HepG2 (cell line): ENCODE results near the gene GGACT. TPM values are rescaled to one million over a fixed set of nuclear protein-coding genes. Genes with fewer than 3 reads are reported as not detected.

Source experiments
- ATAC-seq: fragments of 200-7000 bp; cut with Tn5 transposase; 3 replicates; pipeline ENCODE4 v1.9.1; 2020; ENCODE audit warnings: mild to moderate bottlenecking, moderate library complexity
- BruUV-seq: library from RNA; stranded (reverse); fragments of 400-500 nt; replicated peaks from 2 replicates; lab custom pipeline; 2021; lab: Mats Ljungman, UMichigan
- CTCF ChIA-PET: fragments of 300-600 bp; formaldehyde crosslinking; extraction: SDS; loops from one replicate; lab custom pipeline; 2021; ENCODE audit warnings: low total read pairs, inconsistent platforms, low intra/inter-chr PET ratio; lab: Yijun Ruan, JAX
- POLR2A ChIA-PET: fragments of 350-600 bp; sonication (Branson Sonifier 250); formaldehyde crosslinking; loops from one replicate; lab custom pipeline; 2020; ENCODE audit warnings: antibody characterized with exemption, inconsistent platforms; lab: Yijun Ruan, JAX
- DNase-seq: peaks from one replicate; pipeline ENCODE4 v3.0.0-alpha.2; 2015; ENCODE audit warnings: low spot score
- FAIRE-seq: peaks from 3 replicates; lab custom pipeline; 2011; peaks lifted over from hg19 to GRCh38; lab: Jason Lieb, UNC
- H2AFZ ChIP-seq: one replicate; pipeline ENCODE4 v1.6.1; 2011; ENCODE audit warnings: low read length, inconsistent platforms
- H3K27ac ChIP-seq: fragments of 300-600 bp; 3 replicates; pipeline ENCODE4 v1.8.0; 2011; ENCODE audit warnings: mixed run types, mild to moderate bottlenecking, mixed read lengths, low read length, inconsistent platforms; ENCODE audit not compliant: insufficient read depth; ENCODE audit errors: extremely low read length
- H3K27me3 ChIP-seq, 2 experiments: fragments of 200-600 bp in 1 of 2; 2 replicates in 1 of 2; 3 replicates in 1 of 2; pipeline versions ENCODE4 v1.6.0 to v1.8.0; 2011; ENCODE audit warnings: low read length in 2 of 2, mild to moderate bottlenecking in 2 of 2, moderate library complexity in 2 of 2, inconsistent platforms in 1 of 2; ENCODE audit not compliant: insufficient read depth in 2 of 2, control insufficient read depth in 1 of 2
- H3K36me3 ChIP-seq, 2 experiments: fragments of 200-600 bp in 1 of 2; replicated peaks in 1 of 2; 2 replicates in 1 of 2; 3 replicates in 1 of 2; pipeline versions ENCODE4 v1.5.1 to v1.8.0; 2011; ENCODE audit warnings: low read length in 2 of 2, inconsistent platforms in 1 of 2; ENCODE audit not compliant: insufficient read depth in 2 of 2, control insufficient read depth in 1 of 2
- H3K4me1 ChIP-seq: 2 replicates; pipeline ENCODE4 v1.5.1; 2012; ENCODE audit warnings: low read length, inconsistent platforms; ENCODE audit not compliant: insufficient read depth
- H3K4me2 ChIP-seq: 2 replicates; pipeline ENCODE4 v1.6.0; 2011; ENCODE audit warnings: low read depth, low read length, inconsistent platforms
- H3K4me3 ChIP-seq, 3 experiments: fragments of 200-600 bp in 1 of 3; sonication (generic), shearing (Covaris generic) in 1 of 3; replicated peaks in 1 of 3; 2 replicates each; pipeline ENCODE4 v1.5.1; 2011 to 2016; ENCODE audit warnings: low read length in 3 of 3, inconsistent platforms in 2 of 3, low read depth in 2 of 3, mild to moderate bottlenecking in 2 of 3, control low read depth in 1 of 3, mixed read lengths in 1 of 3; ENCODE audit not compliant: insufficient read depth in 1 of 3
- H3K79me2 ChIP-seq: one replicate; pipeline ENCODE4 v1.6.1; 2011; ENCODE audit warnings: low read length, inconsistent platforms; ENCODE audit not compliant: insufficient read depth
- H3K9ac ChIP-seq: 2 replicates; pipeline ENCODE4 v1.6.0; 2011; ENCODE audit warnings: mild to moderate bottlenecking, low read depth, low read length, inconsistent platforms; ENCODE audit not compliant: insufficient read depth
- H3K9me3 ChIP-seq: 2 replicates; pipeline ENCODE4 v1.5.1; 2012; ENCODE audit warnings: mild to moderate bottlenecking, low read length
- H4K20me1 ChIP-seq: 2 replicates; pipeline ENCODE4 v1.6.0; 2011; ENCODE audit warnings: inconsistent platforms, mild to moderate bottlenecking, low read length, moderate library complexity; ENCODE audit not compliant: insufficient read depth
- ATRX ChIP-seq: sonication (generic); formaldehyde crosslinking; IDR thresholded peaks from 2 replicates; pipeline ENCODE4 v1.4.0; 2020; ENCODE audit warnings: missing genetic modification reagents, borderline replicate concordance
- CHD4 ChIP-seq: fragments of 200-600 bp; sonication (generic); IDR thresholded peaks from 2 replicates; pipeline ENCODE4 v1.7.0; 2017; ENCODE audit warnings: mild to moderate bottlenecking, low read length, borderline replicate concordance
- FOSL1 ChIP-seq: sonication (generic); formaldehyde crosslinking; IDR thresholded peaks from 2 replicates; pipeline ENCODE4 v1.9.0; 2021; ENCODE audit warnings: missing genetic modification reagents, borderline replicate concordance
- GTF3A ChIP-seq: sonication (generic); formaldehyde crosslinking; conservative IDR thresholded peaks from 2 replicates; pipeline ENCODE4 v1.4.0; 2020; ENCODE audit warnings: mild to moderate bottlenecking, missing genetic modification reagents
- HCFC1 ChIP-seq: fragments of 150-350 bp; IDR thresholded peaks from 2 replicates; pipeline ENCODE4 v1.6.1; 2014; ENCODE audit warnings: low read depth, low read length
- HOXA9 ChIP-seq: sonication (generic); formaldehyde crosslinking; IDR thresholded peaks from 2 replicates; pipeline ENCODE4 v1.8.1; 2022; ENCODE audit warnings: missing genetic modification reagents, mild to moderate bottlenecking, moderate library complexity, borderline replicate concordance
- MED1 ChIP-seq: sonication (generic); formaldehyde crosslinking; IDR thresholded peaks from 2 replicates; pipeline ENCODE4 v1.4.0; 2020; ENCODE audit warnings: missing genetic modification reagents
- MEF2D ChIP-seq: sonication (generic); formaldehyde crosslinking; IDR thresholded peaks from 2 replicates; pipeline ENCODE4 v1.5.1; 2020; ENCODE audit warnings: mild to moderate bottlenecking, missing genetic modification reagents
- NFE2L2 ChIP-seq: fragments of 150-350 bp; IDR thresholded peaks from 2 replicates; pipeline ENCODE4 v1.6.1; 2014; ENCODE audit warnings: low read length
- PHF21A ChIP-seq: sonication (generic); formaldehyde crosslinking; IDR thresholded peaks from 2 replicates; pipeline ENCODE4 v1.5.0; 2020; ENCODE audit warnings: mild to moderate bottlenecking, missing genetic modification reagents
- RXRA ChIP-seq: sonication (generic); formaldehyde crosslinking; IDR thresholded peaks from 2 replicates; pipeline ENCODE4 v1.5.1; 2020; ENCODE audit warnings: missing genetic modification reagents
- SUZ12 ChIP-seq: fragments of 150-350 bp; IDR thresholded peaks from 2 replicates; pipeline ENCODE4 v1.6.1; 2014; ENCODE audit warnings: low read depth, low read length
- THAP11 ChIP-seq: IDR thresholded peaks from 2 replicates; pipeline ENCODE4 v1.6.1; 2016; ENCODE audit warnings: missing biosample characterization, missing genetic modification reagents
- ZBTB38 ChIP-seq: sonication (generic); formaldehyde crosslinking; IDR thresholded peaks from 2 replicates; pipeline ENCODE4 v1.5.1; 2020; ENCODE audit warnings: mild to moderate bottlenecking, missing genetic modification reagents
- ZNF33A ChIP-seq: sonication (generic); formaldehyde crosslinking; IDR thresholded peaks from 2 replicates; pipeline ENCODE4 v1.5.1; 2020; ENCODE audit warnings: missing genetic modification reagents, mild to moderate bottlenecking, moderate library complexity, borderline replicate concordance
- WGBS: methylation state at CpG from one replicate; pipeline ENCODE4 v1.1.6; 2017; ENCODE audit warnings: low lambda C conversion rate; 5-methylcytosine and 5-hydroxymethylcytosine counted together
- in situ Hi-C: cut with HindIII; loops from 2 replicates; pipeline ENCODE4 v1.10.0; 2017; ENCODE audit warnings: low pct_unique_long_range_greater_than_20kb; ENCODE audit not compliant: extremely low pct_ligation_motif_present
- intact Hi-C: fragments of 100-400 bp; cut with micrococcal nuclease; formaldehyde crosslinking; loops from one replicate; pipeline ENCODE4 v1.10.0; 2022; ENCODE audit not compliant: unreplicated experiment
- polyA plus RNA-seq, 8 experiments: library from polyadenylated mRNA; depleted of rRNA in 3 of 8; stranded (reverse) in 7 of 8; unstranded in 1 of 8; fragments of >200 nt; fragmentation: Illumina TruSeq in 4 of 8; extraction: Trizol in 4 of 8; gene quantifications; 2 replicates each; pipeline versions ENCODE4 v1.2.1 to v1.2.3, GENCODE V29; 2011 to 2016; ENCODE audit warnings: low read depth in 4 of 8, missing spikeins in 1 of 8, mixed read lengths in 1 of 8; ENCODE audit not compliant: insufficient read depth in 1 of 8
- total RNA-seq, 5 experiments: library from RNA; depleted of rRNA; stranded (reverse); fragments of >200 nt; fragmentation: Illumina TruSeq; extraction: Trizol; gene quantifications; 2 replicates each; pipeline ENCODE4 v1.2.3, GENCODE V29; 2016; ENCODE audit warnings: low read depth in 1 of 5
- TF ChIP-seq, protein P1 (sequence below): sonication (generic); formaldehyde crosslinking; IDR thresholded peaks from 2 replicates; pipeline ENCODE4 v1.5.1; 2020; ENCODE audit warnings: missing genetic modification reagents, mild to moderate bottlenecking, borderline replicate concordance
- TF ChIP-seq, protein P2 (sequence below): conservative IDR thresholded peaks from 2 replicates; pipeline ENCODE4 v1.6.1; 2018; ENCODE audit warnings: missing genetic modification reagents
- TF ChIP-seq, protein P3 (sequence below): sonication (generic); formaldehyde crosslinking; conservative IDR thresholded peaks from 2 replicates; pipeline ENCODE4 v1.4.0; 2020; ENCODE audit warnings: missing genetic modification reagents
- TF ChIP-seq, protein P4 (sequence below): sonication (generic); formaldehyde crosslinking; IDR thresholded peaks from 2 replicates; pipeline ENCODE4 v1.5.0; 2020; ENCODE audit warnings: missing genetic modification reagents

GGACT gene
- total and polyA plus RNA-seq, 2 of the 13 experiments (the other 11 are each of a cell fraction or from before 2014, with no cell fraction given): 1.7 to 1.9 TPM

DNA sequence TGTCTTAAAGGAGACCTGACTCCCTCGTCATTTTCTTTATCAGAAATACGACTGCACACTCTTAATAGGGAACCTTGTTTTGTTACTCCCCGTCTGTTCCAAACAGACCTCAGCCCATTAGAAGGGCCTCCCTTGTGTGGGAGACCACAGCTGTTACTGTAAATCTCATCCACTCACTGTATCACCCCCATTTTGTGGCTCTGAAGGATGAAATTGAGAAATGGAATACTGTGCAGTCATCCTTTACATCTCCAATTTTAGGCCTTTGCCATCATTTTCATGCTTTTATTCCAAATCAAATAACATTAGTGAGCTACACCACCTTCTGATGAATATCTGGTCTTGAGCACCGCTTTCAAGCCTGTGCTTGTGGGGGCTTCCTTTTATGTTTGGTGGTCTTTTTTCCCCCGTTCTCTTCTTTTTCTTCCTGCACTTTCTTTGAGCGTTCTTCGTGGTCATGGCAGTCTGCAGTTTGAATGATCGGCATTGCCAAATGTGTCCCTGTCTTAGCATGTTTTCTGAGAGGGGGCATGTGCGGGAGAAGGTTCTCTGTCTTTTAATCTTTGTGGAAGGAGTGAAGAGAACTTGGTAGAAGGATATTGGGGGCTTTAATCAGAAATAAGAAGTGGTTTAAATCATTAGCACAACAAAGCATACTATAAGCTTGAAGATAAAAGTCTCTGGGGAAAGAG is 65.8 kb downstream of the GGACT start:
- Histone ChIP-seq H3K27ac (no peak overlapping the region), H3K79me2 (no peaks in the 10 kb centered on the region), H3K27me3 (no peaks in the 10 kb centered on the region), H3K9me3 (no peaks in the 10 kb centered on the region), H4K20me1 (no peaks in the 10 kb centered on the region), H3K36me3 (peaks cover 0 to 2% of the 10 kb centered on the region in 2 experiments; a peak in 3 of 5 replicates), H3K4me1 (peaks cover 41% of the 10 kb centered on the region), H3K9ac (no peak overlapping the region), H3K4me3 (no peak overlapping the region), H3K4me2 (no peak overlapping the region), H2AFZ (no peak overlapping the region)
- no peak for ATAC-seq
- TF ChIP-seq HOXA9 (CRISPR knock-in tag) (no peak), THAP11 (CRISPR knock-in tag) (no peak), RXRA (no peak), GTF3A (CRISPR knock-in tag) (no peak), PHF21A (CRISPR knock-in tag) (no peak), ZBTB38 (CRISPR knock-in tag) (no peak), FOSL1 (CRISPR knock-in tag) (no peak), CHD4 (no peak), HCFC1 (no peak), ATRX (no peak), ZNF33A (CRISPR knock-in tag) (no peak), MED1 (CRISPR knock-in tag) (no peak), NFE2L2 (no peak), SUZ12 (no peak), MEF2D (CRISPR knock-in tag) (no peak)
- TF ChIP-seq, protein P1, sequence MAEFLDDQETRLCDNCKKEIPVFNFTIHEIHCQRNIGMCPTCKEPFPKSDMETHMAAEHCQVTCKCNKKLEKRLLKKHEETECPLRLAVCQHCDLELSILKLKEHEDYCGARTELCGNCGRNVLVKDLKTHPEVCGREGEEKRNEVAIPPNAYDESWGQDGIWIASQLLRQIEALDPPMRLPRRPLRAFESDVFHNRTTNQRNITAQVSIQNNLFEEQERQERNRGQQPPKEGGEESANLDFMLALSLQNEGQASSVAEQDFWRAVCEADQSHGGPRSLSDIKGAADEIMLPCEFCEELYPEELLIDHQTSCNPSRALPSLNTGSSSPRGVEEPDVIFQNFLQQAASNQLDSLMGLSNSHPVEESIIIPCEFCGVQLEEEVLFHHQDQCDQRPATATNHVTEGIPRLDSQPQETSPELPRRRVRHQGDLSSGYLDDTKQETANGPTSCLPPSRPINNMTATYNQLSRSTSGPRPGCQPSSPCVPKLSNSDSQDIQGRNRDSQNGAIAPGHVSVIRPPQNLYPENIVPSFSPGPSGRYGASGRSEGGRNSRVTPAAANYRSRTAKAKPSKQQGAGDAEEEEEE (CRISPR knock-in tag): no peak
- TF ChIP-seq, protein P2, sequence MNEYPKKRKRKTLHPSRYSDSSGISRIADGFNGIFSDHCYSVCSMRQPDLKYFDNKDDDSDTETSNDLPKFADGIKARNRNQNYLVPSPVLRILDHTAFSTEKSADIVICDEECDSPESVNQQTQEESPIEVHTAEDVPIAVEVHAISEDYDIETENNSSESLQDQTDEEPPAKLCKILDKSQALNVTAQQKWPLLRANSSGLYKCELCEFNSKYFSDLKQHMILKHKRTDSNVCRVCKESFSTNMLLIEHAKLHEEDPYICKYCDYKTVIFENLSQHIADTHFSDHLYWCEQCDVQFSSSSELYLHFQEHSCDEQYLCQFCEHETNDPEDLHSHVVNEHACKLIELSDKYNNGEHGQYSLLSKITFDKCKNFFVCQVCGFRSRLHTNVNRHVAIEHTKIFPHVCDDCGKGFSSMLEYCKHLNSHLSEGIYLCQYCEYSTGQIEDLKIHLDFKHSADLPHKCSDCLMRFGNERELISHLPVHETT (CRISPR knock-in tag): no peak
- TF ChIP-seq, protein P3, sequence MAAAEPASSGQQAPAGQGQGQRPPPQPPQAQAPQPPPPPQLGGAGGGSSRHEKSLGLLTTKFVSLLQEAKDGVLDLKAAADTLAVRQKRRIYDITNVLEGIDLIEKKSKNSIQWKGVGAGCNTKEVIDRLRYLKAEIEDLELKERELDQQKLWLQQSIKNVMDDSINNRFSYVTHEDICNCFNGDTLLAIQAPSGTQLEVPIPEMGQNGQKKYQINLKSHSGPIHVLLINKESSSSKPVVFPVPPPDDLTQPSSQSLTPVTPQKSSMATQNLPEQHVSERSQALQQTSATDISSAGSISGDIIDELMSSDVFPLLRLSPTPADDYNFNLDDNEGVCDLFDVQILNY (CRISPR knock-in tag): no peak
- TF ChIP-seq, protein P4, sequence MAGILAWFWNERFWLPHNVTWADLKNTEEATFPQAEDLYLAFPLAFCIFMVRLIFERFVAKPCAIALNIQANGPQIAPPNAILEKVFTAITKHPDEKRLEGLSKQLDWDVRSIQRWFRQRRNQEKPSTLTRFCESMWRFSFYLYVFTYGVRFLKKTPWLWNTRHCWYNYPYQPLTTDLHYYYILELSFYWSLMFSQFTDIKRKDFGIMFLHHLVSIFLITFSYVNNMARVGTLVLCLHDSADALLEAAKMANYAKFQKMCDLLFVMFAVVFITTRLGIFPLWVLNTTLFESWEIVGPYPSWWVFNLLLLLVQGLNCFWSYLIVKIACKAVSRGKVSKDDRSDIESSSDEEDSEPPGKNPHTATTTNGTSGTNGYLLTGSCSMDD (CRISPR knock-in tag): no peak
- BruUV-seq: no TSS peak
- WGBS: 94% methylated on average over 9 of the region's 9 CpGs
- intact Hi-C loops (no loop called here), in situ Hi-C loops (no loop called here)
- CTCF ChIA-PET: no interaction called here
- no peak for DNase-seq
- POLR2A ChIA-PET: no interaction called here
- no peak for FAIRE-seq
